HG03521 (cell line): Measurements from ENCODE around the gene MEFV.

Experiments used
- ATAC-seq: cut with Tn5 transposase; IDR thresholded peaks from one replicate; pipeline ENCODE4 v1.9.1; 2021; ENCODE audit warnings: mild to moderate bottlenecking, moderate library complexity; ENCODE audit not compliant: unreplicated experiment

Gene MEFV

DNA sequence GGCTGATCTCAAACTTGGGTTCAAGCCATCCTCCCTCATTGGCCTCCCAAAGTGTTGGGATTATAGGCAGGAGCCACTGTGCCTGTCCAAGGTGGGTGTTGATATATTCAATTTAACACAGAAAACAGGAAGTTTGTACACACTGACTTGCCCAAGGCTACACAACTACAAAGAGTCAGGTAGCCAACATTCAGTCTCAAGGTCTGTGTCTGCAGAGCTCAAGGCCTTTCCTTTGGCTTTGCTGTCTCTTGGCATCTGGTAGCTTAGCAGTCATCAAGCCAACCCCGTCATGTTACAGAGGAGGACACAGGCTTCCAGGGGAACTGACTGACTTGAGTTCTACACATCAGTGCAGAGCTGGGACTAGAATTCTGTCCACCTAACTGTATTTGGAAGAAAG lies 11.9 kb upstream of the MEFV start:
- no peak for ATAC-seq

- no peak for ATAC-seq
Measured at GRCh38 chr16:3266873-3267537, 10.6 kb upstream of the MEFV start.

GRCh38 chr16:3264137-3265036 lies 8.0 kb upstream of the MEFV start:
- peak; percentile 84 for ATAC-seq

DNA sequence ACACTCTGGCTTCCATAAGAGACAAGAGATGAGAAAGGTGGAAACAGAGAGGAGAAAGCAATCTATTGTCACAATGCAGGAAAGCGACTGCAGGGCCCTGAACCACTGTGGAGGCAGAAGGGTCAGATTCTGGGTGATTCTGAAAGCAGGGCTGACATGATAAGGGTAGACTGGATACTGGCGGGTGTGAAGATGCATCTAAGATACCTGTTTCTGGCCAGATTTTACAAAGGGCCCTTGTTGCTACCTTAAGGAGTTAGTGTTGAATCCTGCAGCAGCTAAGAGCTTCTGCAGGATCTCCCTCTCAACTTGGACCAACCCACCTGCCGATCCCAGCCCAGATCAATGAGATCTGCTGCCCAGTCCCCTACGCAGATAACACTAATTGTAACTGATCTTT lies 6.1 kb upstream of the MEFV start:
- no peak for ATAC-seq

- no peak for ATAC-seq
Measured at GRCh38 chr16:3259836-3260235, 3.4 kb upstream of the MEFV start.

DNA sequence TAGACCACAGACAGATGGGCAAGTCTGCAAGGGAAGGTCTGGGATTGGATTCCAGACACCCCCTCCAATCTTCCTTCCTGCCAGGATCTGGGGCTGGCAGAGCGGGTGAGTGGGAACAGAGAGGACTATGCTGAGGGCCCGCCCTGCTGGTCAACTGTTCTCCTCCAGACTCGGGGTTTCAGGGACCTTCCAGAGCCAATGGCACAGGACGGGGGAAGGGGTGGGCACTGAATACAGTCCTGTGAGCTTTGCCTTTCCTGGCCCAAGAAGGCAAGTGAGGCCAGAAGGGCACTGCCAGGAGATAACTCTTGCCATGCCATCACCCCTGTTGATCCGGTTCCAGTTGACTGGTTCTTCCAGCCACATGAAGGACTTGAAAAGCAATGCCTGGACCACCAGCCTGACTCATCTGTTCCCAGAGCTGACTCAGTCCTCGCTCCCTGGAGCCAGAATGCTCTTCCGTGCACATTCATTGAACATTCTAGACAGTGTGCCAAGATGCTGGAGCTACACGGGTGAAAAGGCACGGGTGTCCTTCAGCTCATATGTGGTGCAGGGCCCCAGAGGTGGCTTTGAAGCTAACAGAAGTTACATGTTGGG lies 533 bp upstream of the MEFV start:
- no peak for ATAC-seq

DNA sequence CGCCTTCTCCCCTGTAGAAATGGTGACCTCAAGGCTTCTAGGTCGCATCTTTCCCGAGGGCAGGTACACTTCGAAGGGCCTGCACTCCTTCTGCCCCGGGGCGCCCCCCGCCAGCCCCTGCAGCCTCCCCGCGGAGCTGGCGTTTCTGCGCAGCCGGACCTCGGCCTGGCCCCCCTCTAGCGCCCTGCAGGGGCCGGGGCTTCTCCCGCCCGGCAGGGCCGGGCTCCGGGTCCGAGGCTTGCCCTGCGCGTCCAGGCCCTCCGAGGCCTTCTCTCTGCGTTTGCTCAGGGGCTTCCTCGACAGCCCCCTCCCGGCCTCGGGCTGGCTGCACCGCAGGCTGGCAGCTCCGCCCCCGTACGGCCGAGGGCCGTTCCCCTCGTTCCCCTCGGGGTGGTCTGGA lies 2.1 kb downstream of the MEFV start:
- ATAC-seq = no peak

- no peak for ATAC-seq
Measured at GRCh38 chr16:3252967-3253366, 3.5 kb downstream of the MEFV start.

DNA sequence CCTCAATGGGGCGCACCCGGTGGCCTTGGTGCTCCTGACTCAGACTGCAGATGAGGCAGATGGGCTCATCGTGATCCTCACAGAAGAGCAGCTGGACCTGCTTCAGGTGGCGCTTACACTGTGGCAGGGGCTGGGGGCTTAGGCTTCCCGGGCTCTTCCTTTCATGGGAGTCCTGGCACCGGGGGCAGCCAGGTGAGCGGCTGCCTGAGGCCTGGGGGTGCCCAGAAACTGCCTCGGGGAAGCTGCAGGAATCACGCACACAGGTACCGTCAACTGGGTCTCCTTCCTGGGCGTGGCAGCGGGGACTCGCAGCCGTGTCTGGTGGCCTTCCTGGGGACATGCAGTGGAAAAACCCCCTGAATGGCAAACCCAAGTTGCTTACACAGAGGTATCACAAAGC lies 7.0 kb downstream of the MEFV start:
- no peak for ATAC-seq

- no peak for ATAC-seq
Measured at GRCh38 chr16:3249020-3249419, 7.4 kb downstream of the MEFV start.

- ATAC-seq = no peak
Measured at GRCh38 chr16:3248596-3248995, 7.8 kb downstream of the MEFV start.

DNA sequence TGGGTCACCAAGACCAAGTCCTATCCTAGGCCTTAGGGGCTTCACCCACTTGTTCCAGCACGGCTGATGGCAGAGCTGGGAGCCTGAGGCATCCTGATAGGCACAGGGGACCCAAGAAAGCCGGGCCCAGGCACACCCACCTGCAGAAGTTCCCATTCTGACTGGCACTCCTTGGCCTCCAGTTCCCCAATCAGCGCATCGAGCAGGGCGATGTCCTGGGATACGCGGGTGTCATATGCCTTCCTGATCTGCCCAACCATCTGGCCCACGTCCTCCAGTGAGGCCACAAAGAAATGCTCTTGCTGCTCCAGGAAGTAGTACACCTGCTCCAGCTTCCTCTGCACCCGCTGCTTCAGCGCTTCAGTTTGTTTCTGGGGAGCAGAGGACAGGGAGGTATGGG lies 9.6 kb downstream of the MEFV start:
- ATAC-seq = no peak

- ATAC-seq = no peak
Measured at GRCh38 chr16:3246002-3246401, 10.4 kb downstream of the MEFV start.

- ATAC-seq = no peak
Measured at GRCh38 chr16:3243882-3244281, 12.6 kb downstream of the MEFV start.

DNA sequence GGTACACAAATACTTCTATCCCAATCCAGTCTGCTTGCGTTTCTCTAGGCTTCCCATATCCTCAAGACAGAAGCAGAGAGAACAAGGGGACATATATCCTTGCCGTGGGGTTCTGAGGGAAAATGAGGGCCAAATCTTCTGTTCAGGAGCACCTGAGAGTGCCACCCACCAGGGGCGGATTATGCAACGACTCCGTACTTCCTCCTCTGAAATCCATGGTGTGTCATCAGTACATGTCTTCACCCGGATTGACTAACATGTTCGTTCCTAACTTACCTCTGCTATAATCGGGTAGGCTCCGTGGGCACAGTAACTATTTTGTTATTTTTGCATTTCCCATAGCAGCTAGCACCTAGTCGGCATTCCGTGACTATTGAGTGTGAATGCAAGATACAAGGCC lies 13.7 kb downstream of the MEFV start:
- no peak for ATAC-seq

DNA sequence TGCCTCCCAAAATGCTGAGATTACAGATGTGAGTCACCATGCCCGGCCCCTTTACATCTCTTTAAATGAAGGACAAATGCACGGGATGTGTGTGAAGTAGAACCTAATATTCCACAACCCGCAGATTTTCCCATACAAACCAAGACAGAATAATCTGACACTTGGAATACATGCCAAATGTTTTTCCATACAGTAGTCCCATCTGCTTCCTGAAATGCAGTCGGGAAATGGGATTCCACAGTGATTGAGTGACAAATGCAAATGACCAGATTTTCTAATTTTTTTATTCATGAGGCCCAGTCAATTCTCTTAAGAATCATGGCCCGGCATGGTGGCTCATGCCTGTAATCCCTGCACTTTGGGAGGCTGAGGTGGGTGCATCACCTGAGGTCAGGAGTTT lies 14.7 kb downstream of the MEFV start:
- ATAC-seq = no peak

DNA sequence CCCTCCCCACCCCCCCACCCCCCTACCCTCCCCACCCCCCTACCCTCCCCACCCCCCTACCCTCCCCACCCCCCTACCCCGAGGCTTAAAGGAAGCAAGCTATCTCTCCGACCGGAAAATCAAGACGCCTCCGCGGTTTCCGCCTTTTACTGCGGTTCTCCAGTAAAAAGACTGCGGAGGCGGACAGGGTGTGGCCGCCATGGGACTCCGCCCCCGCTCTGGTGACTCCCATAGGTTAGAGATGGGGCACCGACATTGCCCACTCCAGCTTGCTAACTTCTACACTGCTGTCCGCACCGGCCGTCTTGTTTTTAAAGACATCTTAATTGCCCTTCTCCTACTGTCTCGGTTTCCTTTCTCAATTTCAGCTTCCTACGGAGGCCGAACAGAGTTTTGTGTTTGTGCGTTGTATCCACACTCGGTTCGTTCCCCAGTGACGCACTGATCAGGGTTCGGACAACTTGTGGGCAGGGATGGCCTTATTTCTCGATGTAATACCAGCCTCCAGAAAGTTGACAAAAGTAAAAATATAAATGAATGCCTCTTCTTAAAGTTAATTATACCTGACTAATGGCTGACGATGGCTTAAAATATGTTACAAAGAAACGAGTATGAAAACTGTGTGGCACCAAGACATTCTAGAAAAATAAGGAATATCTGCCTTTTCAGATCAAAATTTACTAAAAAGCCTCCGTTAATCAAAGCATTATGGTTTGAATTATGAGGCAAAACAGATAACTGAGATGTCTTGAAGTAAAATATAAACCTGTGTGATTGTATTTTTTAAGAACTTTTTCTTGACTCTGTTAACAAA lies 20.4 kb downstream of the MEFV start:
- ATAC-seq = no peak

DNA sequence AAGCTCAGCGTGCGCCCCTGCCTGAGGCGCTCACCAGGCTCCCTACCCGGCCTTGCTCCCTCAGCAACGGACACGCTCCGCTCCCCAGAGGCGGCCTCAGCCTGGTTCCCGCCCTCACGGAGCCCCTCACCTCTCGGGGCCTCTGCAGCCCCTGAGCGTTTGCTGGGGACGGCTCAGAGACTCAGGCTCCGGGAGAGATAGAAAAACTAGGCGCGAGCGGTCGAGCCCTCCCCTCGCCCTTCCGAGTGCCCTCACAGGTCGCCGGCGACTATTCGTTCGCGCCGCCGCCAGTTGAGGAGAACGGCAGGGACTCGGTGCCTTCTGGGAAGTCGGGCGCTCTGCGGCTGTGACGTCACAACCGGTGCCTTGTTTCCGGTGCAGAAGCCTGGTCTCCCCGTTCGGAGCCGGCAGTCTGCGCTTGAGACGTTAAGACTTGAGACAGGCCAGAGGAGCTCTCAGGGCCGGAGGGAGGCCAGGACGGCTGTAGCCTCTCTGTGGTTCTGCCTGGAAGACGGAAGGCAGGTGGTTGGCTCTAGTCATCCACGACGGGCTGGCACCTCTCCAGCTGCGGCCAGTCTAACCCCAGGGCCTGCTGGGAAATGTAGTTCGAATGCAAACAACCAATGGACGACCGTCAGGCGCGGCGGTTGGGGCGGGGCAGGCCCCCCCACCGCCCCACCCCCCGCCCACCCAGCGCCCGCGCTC lies 21.4 kb downstream of the MEFV start, which contains the start of gene ZNF200:
TSS of gene ZNF200 (minus strand) at position 302 of the 705 bp plus-strand sequence. CDS start 1,403 bp downstream, outside the sequence.
- peak; percentile 94 for ATAC-seq

DNA sequence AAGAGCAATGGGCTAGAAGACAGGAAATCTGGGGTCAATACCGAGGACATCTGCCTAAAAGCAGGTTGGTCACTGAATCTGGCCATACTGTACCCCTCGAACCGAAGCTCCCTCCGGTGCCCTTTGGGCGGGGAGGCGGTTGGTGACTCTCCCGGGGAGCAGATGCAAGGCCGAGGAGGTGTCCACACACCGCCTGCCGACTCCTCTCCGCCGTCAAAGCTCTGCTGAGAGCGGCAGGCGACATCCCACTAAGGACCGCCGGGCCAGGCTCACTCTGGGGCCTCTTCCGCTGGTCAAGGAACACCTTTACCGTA lies 21.9 kb downstream of the MEFV start:
- no peak for ATAC-seq

DNA sequence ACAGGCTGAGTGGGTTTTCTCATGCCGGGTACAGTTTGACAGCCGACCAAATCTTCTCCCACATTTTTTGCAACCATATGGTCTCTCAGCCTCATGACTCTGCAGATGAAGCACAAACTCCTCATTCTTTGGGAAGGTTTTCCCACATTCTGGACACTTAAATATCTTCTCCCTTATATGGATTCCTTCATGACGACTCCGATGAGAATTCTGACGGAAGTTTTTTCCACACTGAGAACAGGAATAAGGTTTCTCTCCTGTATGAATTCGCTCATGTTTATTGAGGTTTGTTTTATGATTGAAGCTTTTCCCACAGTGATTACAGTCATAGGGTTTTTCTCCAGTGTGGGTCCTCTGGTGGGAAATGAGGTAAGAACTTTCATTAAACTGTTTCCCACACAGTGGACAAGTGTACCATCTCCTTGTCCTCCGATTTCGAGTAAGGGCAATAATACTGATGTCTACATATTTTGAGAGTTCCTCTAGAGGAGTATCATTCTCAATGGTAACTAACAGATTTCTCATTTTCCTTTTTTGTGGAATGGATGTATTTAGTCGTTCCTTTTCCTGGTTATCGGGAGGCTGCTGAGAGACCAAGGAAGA lies 32.4 kb downstream of the MEFV start:
- no peak for ATAC-seq
